ENCODE data around the gene ARVCF.

Gene ARVCF

GRCh38 chr22:19998991-19999820 lies 17.4 kb downstream of the ARVCF start:
- no peak for DNase-seq (ENCODE audit: low spot score)

- DNase-seq (ENCODE audit: low spot score), result no peak
Measured at GRCh38 chr22:19998232-19998951, 18.2 kb downstream of the ARVCF start.

GRCh38 chr22:19997561-19998231 lies 18.9 kb downstream of the ARVCF start:
- DNase-seq (ENCODE audit: low spot score), result no peak

GRCh38 chr22:19996694-19997384 lies 19.8 kb downstream of the ARVCF start:
- no peak for DNase-seq (ENCODE audit: low spot score)

GRCh38 chr22:19995611-19996339 lies 20.8 kb downstream of the ARVCF start:
- no peak for DNase-seq (ENCODE audit: low spot score)

- no peak for DNase-seq (ENCODE audit: low spot score)
Measured at GRCh38 chr22:19994851-19995610, 21.6 kb downstream of the ARVCF start.

GRCh38 chr22:19993926-19994325 lies 22.7 kb downstream of the ARVCF start:
- DNase-seq (ENCODE audit: low spot score), result no peak

- DNase-seq (ENCODE audit: low spot score), result no peak
Measured at GRCh38 chr22:19992921-19993355, 23.7 kb downstream of the ARVCF start.

- DNase-seq (ENCODE audit: low spot score), result no peak
Measured at GRCh38 chr22:19992481-19992911, 24.1 kb downstream of the ARVCF start.

GRCh38 chr22:19991645-19992451 lies 24.8 kb downstream of the ARVCF start:
- no peak for DNase-seq (ENCODE audit: low spot score)

- DNase-seq (ENCODE audit: low spot score), result no peak
Measured at GRCh38 chr22:19991395-19991644, 25.3 kb downstream of the ARVCF start.

GRCh38 chr22:19990609-19991394 lies 25.8 kb downstream of the ARVCF start:
- no peak for DNase-seq (ENCODE audit: low spot score)

- no peak for DNase-seq (ENCODE audit: low spot score)
Measured at GRCh38 chr22:19990188-19990587, 26.4 kb downstream of the ARVCF start.

- no peak for DNase-seq (ENCODE audit: low spot score)
Measured at GRCh38 chr22:19989725-19990067, 26.9 kb downstream of the ARVCF start.

GRCh38 chr22:19988965-19989724 lies 27.5 kb downstream of the ARVCF start:
- DNase-seq (ENCODE audit: low spot score), result no peak

- DNase-seq (ENCODE audit: low spot score), result no peak
Measured at GRCh38 chr22:19988331-19988808, 28.3 kb downstream of the ARVCF start.

- no peak for DNase-seq (ENCODE audit: low spot score)
Measured at GRCh38 chr22:19987394-19988306, 29.0 kb downstream of the ARVCF start.
